Measurements from ENCODE around the gene SLC9A7.

- no peak for TF ChIP-seq PRDM6 (tag by site-specific recombination; IDR thresholded peaks at IDR 0.05)
- no peak for TF ChIP-seq ZNF747 (tag by site-specific recombination; IDR thresholded peaks at IDR 0.05)
- TF ChIP-seq CTCF (tag by site-specific recombination; IDR thresholded peaks at IDR 0.05), result no peak
Observed at GRCh38 chrX:46710927-46711623, 47.8 kb downstream of the SLC9A7 start.
